HG03521 (cell line): ENCODE measurements around the gene ITPRIP.

ENCODE experiments used
- ATAC-seq: cut with Tn5 transposase; IDR thresholded peaks from one replicate; pipeline ENCODE4 v1.9.1; 2021; ENCODE audit warnings: mild to moderate bottlenecking, moderate library complexity; ENCODE audit not compliant: unreplicated experiment

Gene ITPRIP

DNA sequence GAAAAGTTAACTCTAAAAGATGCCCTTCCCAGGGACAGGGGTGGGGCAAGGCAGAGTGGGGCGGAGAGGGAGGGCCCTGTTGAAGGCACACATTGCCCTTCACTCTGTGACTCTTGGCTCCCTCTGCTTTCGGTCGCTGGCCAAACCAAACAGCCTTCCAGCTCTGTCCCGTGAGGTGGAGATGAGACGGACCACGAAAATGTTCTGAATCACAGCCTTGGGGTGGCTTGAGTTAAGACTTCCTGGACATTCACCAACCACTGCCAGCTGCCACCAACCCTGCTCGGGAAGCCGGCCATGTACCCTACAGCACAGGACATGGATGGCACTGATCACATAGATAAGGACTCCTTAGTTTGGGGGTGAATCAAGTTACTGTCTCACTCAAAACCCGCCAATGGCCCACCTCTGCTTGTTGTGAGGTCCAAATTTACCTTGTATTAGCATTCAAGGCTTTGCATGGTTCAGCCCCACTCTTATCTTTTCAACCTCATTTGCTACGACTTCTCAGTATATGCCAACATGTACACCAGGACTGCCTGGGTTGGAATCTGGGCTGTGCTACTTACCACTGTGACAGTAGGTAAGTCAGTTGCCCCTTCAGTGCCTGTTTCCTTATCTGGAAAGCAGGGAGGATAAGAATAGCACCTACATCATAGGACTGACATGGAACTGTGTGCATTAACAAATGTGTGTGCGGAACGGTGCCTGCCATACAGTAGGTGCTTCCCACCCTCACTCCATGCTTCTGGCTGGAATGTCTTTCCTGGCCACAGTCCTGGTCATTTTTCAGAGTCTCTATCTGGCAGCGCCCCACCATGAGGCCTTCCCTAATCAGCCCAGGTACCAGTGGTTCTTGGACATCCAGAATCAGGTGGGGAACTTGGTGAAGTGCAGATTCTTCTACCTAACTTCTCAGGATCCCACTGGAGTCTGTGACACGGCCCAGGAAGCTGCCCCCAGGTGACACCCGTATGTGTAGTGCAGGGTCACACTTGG, 28.0 kb downstream of the ITPRIP start:
- no peak for ATAC-seq

DNA sequence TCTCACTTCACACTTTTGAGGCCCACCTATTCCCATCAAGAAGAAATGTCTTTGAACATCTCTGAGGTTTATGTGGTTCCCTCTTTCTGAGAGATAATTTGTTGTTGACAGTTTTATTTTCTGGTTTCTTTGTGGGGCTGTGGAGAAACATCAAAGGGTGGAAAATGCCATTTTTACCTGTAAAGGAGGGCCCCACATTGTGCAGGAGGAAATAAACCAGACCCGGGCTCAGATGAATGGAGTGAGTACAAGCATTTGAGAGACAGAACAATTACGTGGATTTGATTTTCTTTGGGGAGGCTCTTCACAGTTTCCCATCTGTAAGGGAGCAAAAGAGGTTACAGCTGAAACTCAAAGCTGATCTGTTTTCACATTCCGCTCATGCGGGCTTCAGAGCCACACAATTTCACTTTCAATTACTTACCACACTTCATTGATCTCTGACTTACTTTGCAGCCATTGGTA, 29.8 kb downstream of the ITPRIP start:
- ATAC-seq, result peak; percentile 62

DNA sequence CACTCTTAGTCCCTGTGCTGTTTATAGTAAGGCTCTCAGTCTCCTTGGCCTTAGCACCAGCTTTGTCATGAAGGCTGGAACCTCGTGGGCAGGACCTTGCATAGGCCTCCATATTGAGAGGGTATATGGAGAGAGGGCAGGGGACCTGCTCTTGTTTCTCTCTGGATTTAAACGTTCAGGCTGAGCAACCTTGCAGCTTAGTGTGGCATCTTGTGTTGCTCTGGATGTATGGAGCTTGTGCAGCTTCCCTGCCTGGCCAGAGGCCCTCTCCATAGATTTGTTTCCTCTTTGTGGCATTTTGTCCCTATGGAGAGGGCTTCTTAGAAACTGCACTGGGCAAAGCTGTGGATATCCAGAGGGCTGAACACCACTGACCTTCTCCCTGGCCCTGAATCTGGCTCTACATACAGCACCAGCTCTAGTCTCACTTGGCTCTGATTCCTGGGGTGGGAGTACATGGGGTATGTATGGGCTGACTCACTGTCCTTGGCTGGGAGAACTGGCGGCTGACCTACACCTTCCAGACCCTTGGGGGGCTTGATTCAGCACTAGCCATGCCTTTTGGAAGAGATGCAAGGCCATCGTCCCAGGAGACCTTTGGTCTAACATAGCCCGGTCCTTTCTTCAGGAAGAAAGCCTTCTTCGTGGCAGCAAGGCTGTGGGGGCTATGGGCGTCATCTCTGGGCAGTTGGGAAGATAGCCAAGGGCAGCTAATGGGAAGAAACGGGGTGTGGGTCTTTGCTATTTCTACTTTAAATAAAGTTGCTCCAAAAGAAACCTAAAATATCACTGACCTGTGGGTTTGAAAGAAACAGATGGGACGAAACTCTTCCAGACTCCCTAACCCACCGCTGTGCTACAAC, 30.5 kb downstream of the ITPRIP start:
- no peak for ATAC-seq

DNA sequence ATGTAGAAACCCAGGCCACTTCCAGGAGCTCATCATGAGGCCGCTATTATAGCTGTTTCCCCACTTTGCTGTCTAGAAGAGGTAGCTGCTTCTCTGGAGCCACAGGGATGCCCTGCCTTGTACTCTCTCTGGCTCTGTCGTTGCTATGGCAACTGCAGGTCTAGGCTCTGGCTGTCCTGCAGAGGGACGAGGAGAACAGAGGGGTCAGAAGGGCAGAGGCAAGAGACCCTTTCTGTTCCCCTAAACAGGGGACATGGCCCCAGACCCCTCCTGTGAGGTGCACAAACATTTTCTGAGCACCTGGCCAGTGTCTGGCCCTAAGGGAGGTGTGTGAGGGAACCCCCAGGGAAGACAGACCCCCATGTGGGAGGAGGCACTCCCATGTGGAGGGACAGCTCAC, 31.4 kb downstream of the ITPRIP start:
- ATAC-seq, result no peak

DNA sequence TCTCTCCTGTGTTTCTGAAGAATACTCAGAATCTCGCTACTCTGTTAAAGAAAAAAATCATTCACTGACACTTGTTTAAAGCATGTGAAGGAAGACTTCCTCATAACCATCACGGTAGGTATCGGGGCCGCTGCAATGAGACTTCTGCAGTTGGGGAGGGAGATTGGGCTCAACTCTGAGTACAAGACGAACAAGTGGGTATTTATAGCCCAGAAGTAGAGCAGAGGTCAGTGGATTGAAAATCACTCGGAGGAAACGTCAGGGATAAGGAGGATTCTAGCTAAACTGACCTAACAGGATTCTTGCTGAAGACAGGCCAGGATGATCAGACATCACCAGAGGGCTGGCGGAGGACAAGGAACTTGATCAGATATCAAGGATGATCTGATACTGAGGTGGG, 33.3 kb downstream of the ITPRIP start:
- ATAC-seq, result no peak

DNA sequence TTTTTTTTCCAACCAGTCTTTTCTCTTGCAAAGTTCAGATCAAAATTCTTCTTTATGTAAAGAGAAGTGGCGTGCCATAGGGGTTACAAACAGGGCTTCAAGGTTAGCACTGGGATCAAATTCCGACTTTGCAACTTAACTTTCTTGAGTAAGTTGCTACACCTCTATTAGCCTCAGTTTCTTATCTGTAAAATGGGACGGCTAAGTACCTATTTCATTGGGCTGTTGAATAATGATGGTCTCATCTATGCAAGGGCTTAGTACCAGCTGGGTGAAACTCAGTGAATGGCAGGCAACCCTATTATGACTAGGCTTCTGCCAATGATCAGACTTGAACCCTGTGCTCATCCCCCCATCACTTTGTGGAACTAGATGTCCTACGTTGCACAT, 33.9 kb downstream of the ITPRIP start:
- ATAC-seq, result no peak

DNA sequence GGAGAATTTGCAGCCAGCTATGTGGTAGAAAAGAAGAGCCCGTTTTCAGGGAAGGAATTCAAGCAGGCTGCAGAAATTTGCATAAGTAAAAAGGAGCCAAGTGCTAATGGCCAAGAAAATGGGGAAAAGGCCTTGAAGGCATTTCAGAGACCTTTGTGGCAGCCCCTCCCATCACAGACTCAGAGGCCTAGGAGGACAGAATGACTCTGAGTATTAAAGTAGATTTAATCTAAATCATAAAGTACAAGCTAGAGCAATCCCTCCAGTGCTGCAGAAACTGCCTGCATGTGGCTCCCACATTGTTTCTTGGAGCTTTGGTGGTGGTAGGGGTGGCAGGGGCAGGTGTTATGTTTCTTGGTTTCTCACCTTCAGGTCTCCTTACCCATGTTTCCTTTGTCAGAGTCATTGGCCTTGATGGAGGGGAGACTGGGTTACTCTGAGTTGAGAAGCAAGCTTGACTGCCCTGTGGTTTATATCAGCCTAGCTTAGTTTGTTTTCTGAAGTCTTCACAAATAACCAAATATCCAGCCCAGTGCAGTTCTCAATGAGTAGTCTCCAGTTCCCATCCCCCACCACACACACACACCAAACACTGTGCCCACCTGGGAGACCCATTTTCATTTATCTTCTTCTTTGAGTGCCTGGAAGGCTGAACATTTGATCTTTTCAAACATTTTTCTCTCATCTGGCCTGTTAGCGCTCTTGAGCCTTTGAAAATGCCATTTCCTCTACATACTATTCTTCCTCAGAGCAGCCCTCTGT, 34.5 kb downstream of the ITPRIP start:
- ATAC-seq, result no peak

DNA sequence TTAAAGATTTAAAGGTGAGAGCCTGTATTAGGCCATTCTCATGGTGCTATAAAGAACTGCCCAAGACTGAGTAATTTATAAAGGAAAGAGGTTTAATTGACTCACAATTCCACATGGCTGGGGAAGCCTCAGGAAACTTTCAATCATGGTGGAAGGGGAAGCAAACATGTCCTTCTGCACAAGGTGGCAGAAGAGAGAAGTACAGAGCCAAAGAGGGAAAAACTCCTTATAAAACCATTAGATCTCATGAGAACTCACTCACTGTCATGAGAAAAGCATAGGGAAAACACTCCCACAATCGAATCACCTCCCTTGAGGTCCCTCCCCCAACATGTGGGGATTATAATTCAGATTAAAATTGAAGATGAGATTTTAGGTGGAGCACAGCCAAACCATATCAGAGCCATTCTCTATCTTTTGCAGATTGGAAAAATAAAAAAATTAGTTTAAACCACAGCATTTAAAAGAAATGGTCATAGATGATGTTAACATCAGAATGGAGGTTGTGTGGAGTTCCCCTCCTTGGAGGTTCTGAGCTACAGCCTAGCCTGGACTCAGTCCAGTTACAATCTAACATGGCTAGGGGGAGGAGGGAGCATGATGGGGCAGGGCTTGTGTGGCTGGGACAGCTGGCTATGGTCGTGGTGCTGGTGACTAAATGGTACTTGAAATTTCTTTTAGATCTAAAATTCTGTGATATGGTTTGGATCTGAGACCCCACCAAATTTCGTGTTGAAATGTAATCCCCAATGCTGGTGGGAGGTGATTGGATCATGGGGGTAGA, 36.2 kb downstream of the ITPRIP start:
- no peak for ATAC-seq

DNA sequence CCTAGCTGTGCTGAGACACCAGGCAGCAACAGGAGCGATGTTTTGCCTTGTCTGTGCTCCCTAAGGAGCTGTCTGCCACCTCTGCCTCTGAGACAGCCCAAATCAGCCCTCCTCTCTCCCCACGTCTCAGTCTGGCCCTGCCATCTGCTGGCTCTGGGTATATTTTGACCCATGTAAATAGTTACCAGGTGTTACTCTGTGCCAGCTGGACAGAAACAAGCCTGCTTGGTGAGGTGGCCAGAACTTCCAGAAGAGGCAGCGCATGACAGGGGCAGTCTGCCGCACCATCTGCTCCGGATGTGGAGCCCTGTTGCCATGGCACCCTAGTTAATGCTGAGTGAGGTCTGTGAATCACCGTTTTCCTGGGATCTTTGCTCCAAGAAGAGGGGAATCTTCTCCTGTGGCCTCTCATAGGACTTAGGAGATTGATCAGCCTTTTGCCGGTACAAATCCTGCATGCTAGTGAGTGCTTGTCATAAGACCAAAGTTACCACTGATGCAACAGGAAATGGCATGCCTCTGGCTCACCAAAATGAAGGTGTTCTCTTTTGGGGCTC, 37.5 kb downstream of the ITPRIP start:
- ATAC-seq, result no peak

DNA sequence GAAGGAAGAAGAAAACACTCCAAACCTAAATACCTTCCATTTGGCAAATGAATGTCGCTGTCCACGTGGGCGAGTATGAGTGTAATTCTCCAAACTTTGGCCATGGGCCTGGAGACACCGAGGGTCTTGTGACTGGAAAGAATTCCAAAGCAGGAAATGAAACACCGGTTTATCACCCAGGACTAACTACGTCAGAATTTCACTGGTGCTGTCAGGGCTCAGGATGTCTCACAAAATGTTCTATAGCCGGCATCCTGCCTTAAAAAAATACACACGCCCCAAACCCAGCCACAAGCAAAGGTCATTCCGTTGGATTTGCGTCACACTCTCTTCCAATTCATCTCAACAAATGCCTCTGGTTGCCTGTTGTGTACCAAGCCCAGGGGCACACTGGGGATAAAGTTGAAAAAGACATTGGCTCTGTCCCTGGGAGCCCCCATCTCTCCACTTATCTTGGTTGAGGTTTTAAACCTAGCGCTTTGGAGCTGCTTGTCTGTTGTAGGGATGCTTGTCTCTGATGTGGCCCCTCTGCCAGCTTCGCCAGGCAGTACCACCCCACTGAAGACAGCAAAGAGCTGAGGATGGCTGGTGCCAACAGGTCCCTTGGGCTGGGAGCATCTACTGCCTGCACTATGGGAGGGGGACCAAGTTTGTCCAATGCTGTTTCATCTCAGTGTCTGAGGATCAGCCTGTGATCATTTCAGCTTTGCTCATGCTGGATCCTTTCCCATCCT, 38.1 kb downstream of the ITPRIP start:
- ATAC-seq, result no peak

DNA sequence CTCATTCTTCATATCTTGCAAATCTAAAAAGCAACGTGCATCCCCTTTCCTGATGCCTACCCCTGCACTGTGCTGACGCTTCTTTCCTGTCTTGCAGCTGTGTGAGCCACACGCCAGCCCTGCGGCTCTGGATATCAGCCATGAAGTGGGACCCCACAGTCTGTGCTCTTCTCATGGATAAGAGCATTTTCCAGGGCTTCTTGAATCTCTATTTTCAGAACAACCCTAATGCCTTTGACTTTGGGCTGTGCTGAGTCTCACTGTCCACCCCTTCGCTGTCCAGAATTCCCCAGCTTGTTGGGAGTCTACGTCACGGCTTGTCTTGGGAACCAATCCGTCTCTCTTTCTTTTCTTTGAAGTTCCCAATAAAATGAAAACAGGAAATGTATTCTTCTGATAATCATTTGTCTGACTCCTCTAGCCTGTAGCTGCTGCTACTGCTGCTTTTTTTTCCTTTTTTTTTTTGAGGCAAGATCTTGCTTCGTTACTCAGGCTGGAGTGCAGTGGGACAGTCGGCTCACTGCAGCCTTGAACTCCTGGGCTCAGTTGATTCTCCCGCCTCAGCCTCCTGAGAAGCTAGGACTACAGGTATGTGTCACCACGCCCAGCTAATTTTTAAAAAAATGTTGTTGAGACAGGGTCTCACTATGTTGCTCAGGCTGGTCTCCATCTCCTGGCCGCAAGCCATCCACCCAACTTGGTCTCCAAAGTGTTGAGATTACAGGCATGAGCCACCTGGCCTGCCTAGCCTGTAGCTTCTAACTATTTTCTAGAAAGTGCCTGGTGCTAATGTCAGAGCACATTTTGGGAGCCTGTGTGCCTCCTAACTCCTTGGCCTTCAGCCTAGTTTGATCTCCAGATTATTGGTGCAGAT, 39.0 kb downstream of the ITPRIP start:
- ATAC-seq, result no peak

DNA sequence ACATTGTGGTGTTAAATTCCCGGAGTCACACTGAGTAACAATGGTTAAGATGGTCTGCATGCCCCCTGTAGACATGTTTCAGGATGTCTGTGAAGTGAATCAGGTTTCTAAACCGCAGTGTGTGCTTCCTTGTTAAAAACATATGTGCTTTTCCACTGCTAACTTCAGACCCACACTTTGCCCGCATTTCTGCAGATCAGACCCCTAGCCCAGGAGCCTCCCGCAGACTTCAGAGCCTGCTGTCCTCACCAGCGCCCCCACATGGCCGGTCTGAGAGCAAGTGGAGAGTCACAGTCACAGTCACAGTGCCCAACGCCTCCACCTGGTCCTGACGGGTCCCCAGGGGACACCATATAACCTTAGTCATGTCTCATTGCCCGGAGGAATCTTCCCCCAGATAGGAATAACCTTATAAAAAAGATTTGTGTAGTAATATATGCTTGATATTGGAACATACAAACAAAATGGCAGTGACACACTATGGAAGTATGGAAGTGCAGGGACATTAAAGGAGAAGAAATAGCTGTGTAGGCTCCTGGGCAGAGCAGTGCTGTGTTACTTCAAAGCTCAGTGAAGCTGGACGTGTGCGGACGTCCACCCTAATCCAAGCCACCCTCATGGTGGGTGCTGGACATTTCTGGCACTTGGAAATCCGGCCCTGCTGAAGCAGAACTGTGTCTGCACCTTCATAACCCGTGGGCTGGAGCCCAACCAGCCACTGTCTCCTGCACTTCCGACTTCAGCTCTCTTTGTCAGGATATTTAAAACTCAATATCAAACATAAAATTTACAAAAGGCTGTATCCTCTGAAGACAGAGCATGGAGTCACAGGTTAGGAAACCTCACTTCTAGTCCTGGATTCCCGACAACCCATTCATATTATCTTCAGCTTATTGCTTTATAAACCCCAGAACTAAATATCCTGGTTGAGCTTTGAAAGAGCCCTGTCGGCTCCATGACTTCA, 40.3 kb downstream of the ITPRIP start:
- ATAC-seq, result no peak

DNA sequence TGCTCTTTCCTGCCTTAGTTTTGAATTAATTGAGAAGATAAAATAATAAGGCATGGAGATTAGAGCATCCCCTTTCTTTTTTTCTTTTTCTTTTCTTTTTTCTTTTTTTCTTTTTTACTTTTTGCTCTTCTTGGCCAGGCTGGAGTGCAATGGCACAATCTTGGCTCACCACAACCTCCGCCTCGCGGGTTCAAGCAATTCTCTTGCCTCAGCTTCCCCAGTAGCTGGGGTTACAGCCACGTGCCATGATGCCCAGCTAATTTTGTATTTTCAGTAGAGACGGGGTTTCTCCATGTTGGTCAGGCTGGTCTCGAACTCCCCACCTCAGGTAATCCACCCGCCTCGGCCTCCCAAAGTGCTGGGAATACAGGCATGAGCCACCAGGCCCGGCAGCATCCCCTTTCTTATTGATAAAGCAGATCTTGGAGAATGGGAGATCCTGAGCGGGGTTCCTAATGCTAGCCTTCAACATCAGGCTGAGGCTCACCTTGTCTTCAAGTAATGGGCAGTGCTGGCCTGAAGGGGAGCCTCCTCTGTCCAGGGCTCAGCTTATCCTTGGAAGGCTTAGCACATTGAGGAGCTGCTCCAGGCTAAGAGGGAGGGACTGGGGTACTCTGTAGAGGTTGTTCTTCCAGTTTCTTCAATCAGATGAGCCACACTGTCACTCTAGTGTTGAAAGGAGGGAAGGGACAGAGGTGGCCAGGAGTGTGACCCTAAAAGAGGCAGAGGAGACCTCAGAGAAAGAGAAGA, 41.4 kb downstream of the ITPRIP start:
- ATAC-seq, result no peak

DNA sequence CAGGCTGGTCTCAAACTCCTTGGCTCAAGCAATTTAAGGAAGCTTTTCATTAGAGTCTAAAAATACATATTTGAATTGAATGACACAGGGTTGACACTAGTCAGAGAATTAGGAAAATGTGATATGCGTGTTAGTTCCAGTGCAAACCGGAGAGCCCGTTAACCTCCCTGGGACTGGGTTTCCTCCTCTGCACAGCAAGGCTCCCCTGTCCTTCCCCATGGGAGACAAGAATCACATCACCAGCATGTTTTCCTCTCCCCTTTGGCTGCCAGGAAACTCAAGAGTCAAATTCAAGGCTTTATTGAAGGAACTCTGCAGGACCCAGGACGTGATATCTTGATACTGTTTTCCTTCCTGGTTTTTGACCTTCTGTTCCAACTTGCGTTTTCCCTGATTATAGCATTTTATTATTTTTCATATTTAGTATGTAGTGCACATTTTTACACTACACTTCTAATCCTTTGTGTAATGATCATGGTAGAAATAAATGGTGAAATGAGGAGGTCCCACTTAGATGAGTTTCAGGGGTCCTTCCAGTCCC, 44.4 kb downstream of the ITPRIP start:
- ATAC-seq, result no peak

DNA sequence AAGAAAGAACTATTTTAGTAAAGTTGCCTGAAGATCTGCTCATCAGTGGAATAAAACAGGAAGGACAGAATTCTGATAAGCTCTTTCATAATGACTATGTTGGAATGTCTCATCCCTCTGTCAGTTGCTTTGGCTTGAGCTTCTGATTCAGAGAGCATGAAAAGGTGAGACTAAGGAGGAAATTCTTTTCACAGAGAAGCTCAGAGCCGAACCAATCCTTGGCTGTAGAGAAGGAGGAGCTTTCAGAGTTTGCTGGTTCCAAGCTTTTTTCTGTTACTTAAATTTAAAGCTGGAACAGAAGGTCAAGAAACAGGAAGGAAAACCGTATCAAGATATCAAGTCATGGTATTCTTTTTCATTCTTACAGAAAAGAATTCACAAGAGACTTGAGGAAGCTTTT, 45.3 kb downstream of the ITPRIP start:
- ATAC-seq, result no peak

DNA sequence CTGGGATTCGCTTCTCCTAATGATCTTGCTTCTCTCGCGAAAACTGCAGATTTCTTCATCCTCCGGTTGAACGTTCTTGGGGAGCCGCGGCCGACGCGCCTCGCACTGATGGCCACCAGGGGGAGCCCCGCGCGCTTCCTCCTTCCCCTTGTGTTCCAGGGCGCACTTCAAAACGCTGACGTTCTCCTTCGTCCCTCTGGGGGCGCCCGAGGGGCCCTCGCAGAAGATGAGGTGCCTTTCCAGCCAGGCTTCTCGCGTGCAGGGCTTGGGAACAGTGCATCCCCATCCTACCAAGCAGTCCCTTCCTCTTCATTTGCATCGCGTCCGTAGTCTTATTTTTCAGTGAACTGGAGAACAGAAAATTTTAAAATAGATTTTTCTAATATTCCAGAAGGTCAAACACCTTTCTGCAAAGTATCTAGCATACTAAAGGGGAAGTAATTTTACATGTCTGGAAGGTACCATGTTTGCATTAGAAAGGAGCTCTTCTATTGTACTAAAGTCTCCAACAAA, 46.8 kb downstream of the ITPRIP start:
- ATAC-seq, result peak; percentile 98
